Inflammatory macrophage treated with lipopolysaccharide for 1 hour (primary cell): ENCODE measurements around the gene ANKRD37.
A peak's percentile ranks its signal among the peaks of the same experiment; 100 is the strongest.

Source experiments
- DNase-seq, 2 donors: peaks; one replicate each; pipeline ENCODE4 v3.0.0-alpha.2; 2020 to 2022

The ANKRD37 gene

DNA sequence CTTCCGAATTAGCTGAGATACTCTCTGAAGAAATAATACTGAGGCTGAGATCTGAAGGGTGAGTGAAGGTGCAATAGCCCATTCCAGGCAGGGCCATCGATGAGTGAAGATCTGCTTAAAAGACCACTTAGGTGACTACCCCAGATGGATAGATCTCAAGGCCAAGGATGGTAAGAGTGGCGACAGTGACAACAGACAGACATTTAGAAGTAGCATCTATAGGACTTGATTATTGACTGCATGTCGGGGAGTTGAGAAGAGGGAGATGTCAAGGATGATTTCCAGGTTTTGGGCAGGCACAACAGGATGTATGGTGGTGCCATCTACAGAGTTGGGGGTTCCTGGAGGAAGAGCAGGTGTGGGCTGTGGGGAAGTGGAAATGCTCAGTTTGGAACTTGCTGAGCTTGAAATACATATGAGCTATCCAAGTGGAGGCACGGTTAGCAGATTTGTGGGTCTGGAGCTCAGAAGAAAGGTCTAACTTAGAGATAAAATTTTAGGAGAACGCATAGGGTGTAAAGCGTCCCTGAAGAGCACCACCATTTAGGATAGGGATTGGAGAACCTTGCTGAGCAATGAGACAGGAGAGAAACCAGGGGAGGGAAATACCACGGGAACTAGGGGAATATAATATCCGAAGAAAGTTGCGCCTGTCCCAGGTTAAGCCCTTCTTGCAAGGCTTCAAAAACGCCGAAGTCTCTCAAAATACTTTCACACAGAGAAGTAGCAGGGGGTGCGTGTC lies 28.4 kb downstream of the ANKRD37 start:
- no peak for DNase-seq

DNA sequence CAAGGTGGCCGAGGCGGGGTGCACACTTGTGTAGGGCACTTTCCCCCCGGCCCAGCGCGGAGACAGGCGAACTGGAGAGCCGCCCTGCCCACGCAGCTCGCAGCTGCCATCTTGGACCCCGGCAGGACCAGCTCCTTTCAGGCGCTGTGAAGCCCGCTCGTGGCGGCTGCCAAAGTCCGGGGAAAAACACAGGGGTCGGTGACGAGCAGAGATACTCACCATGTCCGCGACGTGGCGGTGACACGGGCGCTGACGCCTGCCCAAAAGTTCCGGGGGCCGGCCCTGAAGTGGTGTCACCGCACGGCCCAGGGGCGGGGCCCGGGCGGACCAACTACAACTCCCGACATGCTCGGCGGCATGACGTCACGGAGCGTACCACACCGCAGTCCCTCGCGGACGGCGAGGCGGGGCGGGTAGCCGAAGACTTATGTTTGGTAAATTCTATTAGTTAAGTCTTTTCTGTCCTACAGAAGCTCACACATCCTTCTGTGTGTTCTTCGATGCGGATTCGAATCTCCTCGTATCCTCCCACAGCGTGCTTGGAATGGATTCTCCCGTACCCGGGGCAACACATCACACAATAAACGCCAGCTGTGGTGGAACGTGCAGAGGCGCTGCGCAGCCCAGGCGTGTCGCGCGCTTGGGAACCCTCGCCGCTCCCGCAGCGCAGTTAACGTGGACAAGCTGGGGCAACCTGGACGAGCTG lies 29.2 kb downstream of the ANKRD37 start, which contains the start of gene UFSP2:
TSS of gene UFSP2 (minus strand) at position 318 of the 706 bp plus-strand sequence. CDS start at position 222, 96 bp downstream.
- DNase-seq = peak; percentile 70 to 91

DNA sequence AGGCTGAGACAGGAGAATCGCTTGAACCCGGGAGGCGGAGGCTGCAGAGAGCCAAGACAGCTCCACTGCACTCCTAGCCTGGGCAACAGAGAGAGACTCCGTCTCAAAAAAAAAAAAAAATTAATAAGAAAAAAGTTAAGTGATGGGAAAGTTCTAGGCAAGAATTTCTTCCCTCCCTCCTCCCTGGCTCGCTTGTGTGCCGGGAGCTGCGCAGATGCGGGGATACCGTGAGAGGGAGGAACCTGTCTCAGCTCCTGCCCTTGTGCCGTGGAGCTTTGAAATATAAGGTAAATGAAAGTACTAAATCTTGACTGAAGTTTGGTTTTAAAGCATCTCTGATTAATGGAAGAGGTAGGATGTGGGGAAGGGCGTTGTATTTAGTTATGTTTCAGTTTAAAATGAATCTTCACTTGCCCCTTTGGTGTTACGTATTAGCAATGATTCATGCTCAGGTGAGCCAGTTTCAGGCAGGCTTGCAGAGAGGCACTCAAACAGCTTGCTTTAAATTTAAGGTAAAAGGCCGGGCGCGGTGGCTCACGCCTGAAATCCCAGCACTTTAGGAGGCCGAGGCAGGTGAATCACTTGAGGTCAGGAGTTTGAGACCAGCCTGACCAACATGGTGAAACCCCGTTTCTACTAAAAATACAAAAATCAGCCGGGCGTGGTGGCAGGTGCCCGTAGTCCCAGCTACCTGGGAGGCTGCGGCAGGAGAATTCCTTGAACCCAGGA lies 30.5 kb downstream of the ANKRD37 start:
- no peak for DNase-seq

DNA sequence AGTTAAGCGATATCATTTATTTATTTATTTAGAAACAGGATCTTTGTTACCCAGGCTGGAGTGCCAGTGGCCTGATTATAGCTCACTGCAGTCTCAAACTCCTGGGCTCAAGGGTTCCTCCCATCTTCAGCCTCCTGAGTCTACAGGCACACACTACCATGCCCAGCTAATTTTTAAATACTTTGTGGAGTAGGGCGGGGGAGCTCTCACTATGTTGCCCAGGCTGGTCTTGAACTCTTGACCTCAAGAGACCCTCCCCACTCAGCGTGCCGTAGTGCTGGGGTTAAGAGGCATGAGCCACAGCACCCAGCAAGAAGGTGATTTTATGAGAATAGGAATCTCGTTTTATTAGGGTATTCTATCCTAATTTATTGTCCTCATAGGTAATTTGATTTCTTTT lies 33.0 kb downstream of the ANKRD37 start:
- DNase-seq = no peak

DNA sequence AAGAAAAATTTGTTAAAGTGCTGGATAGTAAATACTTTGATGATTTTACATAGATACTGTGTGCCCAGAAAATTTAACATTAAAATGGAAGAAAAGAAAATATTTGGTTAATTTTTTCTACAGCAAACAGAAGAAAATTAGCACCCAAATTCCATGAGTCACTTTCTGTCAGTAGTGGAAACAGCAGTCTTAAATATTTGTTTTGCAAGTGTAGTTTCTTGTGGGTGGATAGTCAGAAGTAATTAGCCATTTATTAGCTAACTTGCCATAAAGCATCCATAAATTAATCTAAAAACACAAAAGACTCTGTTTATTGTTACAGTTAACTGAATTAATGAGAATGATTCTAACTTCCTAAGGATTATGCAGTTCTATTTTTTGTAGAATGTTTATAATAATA lies 38.8 kb downstream of the ANKRD37 start:
- DNase-seq = no peak

DNA sequence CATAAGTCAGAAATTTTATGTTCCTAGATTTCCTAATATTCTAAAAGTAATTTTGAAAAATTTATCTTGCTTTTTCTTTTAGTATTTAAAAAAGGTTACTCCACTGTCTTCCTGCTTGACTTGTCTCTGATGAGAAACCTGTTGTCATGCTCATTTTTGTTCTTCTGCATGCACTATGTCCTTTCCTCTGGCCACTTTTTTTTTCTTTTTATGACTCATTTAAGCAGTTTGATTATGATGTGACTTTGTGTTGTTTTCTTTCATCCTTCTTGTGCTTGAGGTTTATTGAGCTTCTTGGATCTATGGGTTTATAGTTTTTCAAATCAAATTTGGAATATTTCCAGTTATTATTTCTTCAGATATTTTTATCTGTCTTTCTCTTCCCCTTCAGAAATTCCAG lies 41.2 kb downstream of the ANKRD37 start:
- DNase-seq = no peak

DNA sequence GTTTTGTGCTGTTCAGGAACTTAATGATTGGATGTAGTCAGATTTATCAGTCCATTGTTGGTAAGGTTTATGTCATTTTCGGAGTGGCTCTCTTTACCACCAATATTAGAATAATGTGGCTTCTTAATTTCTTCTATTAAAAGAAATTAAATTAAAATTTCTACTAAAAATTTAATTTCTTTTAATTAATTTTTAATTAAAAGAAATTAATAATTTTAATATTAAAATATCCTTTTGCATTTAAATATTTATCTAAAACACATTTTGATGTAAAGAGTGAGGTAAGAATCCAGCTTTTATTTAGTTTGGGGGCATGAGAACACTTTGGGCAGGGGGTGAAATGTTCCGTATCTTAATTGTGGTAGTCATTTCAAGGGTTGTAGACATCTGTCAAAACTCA lies 44.8 kb downstream of the ANKRD37 start:
- DNase-seq = no peak

DNA sequence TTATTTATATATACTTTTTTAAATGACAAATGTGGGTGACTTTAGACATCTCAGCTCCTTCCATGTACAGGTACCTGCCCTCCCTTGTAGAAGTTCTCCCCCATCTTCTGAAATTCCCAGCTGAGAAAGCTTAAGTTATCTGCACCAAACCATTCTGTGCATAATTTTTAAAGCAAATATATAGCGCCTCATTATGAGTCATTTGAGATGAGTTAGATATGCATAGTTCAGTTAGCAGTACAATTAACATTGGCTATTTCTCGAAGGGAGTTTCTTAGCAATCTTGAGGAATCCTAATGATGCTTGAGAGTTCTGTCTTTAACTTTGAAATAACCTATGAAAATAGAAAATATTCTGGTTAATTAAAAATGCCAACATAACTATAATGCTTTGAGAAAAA lies 48.6 kb downstream of the ANKRD37 start:
- no peak for DNase-seq
